GM13976 (cell line): Measurements from ENCODE around the gene RASGRP3.

Experiments
- DNase-seq: peaks from one replicate; pipeline ENCODE4 v3.0.0; 2012; ENCODE audit warnings: low spot score
- CTCF ChIP-seq: IDR thresholded peaks from 2 replicates; pipeline ENCODE4 v1.5.1; 2012; ENCODE audit warnings: borderline replicate concordance, mild to moderate bottlenecking; ENCODE audit not compliant: insufficient read depth; ENCODE audit errors: extremely low read depth, missing control alignments, control extremely low read depth
- in situ Hi-C: fragments of 300-500 bp; cut with MboI; formaldehyde crosslinking; loops from one replicate; pipeline ENCODE4 v1.12.0; 2022; ENCODE audit warnings: low sequenced_read_pairs, mixed read lengths, inconsistent platforms; ENCODE audit not compliant: unreplicated experiment

The RASGRP3 gene

GRCh38 chr2:33528441-33528950, 52.0 kb downstream of the RASGRP3 start:
- no peak for DNase-seq
- in situ Hi-C loops: no loop called here
- TF ChIP-seq CTCF: no peak

GRCh38 chr2:33529771-33530481, 53.5 kb downstream of the RASGRP3 start:
- in situ Hi-C loops: no loop called here
- no peak for TF ChIP-seq CTCF
- no peak for DNase-seq

- in situ Hi-C loops: no loop called here
- DNase-seq: no peak
These were observed 54.5 kb downstream of the RASGRP3 start for GRCh38 chr2:33530690-33531548.

GRCh38 chr2:33531549-33532059, 55.2 kb downstream of the RASGRP3 start:
- in situ Hi-C loops: no loop called here
- no peak for DNase-seq

More at GRCh38 chr2:33530690-33531548, 54.5 kb downstream of the RASGRP3 start:
- no peak for TF ChIP-seq CTCF

GRCh38 chr2:33532146-33532545, 55.7 kb downstream of the RASGRP3 start:
- no peak for DNase-seq
- in situ Hi-C loops: no loop called here
- no peak for TF ChIP-seq CTCF

More at GRCh38 chr2:33531549-33532059, 55.2 kb downstream of the RASGRP3 start:
- TF ChIP-seq CTCF: no peak

- TF ChIP-seq CTCF: no peak
- in situ Hi-C loops: no loop called here
These were observed 56.5 kb downstream of the RASGRP3 start for GRCh38 chr2:33532966-33533365.

More at GRCh38 chr2:33532966-33533365, 56.5 kb downstream of the RASGRP3 start:
- no peak for DNase-seq
